NCI-H1436 treated with DMSO at 0.1 percent for 48 hours (cell line): ENCODE measurements around the gene SH3RF1.
"Not testable (repeated sequence)": the region's sequence is repeated elsewhere in the genome, so short reads cannot be mapped to it uniquely, and the experiment has no call there.

Experiments
- DNase-seq: peaks from one replicate; lab custom pipeline; 2025; lab: John Stamatoyannopoulos, UW

SH3RF1 gene

GRCh38 chr4:169200361-169201030, 70.3 kb downstream of the SH3RF1 start:
- DNase-seq, result no peak

GRCh38 chr4:169199184-169199583, 71.6 kb downstream of the SH3RF1 start:
- DNase-seq, result no peak

GRCh38 chr4:169198167-169198566, 72.6 kb downstream of the SH3RF1 start:
- no peak for DNase-seq

GRCh38 chr4:169197206-169197605, 73.5 kb downstream of the SH3RF1 start:
- not testable (repeated sequence) for DNase-seq

- no peak for DNase-seq
Measured at GRCh38 chr4:169195032-169195431, 75.7 kb downstream of the SH3RF1 start.

GRCh38 chr4:169189968-169190367, 80.8 kb downstream of the SH3RF1 start:
- not testable (repeated sequence) for DNase-seq

- DNase-seq, result no peak
Measured at GRCh38 chr4:169189372-169189771, 81.4 kb downstream of the SH3RF1 start.

GRCh38 chr4:169188204-169188603, 82.6 kb downstream of the SH3RF1 start:
- DNase-seq, result no peak

GRCh38 chr4:169185133-169185956, 85.4 kb downstream of the SH3RF1 start:
- no peak for DNase-seq

- no peak for DNase-seq
Measured at GRCh38 chr4:169184686-169185085, 86.1 kb downstream of the SH3RF1 start.

GRCh38 chr4:169184236-169184635, 86.5 kb downstream of the SH3RF1 start:
- DNase-seq, result no peak

- no peak for DNase-seq
Measured at GRCh38 chr4:169183581-169183980, 87.2 kb downstream of the SH3RF1 start.

- no peak for DNase-seq
Measured at GRCh38 chr4:169179609-169180521, 90.9 kb downstream of the SH3RF1 start.

- DNase-seq, result not testable (repeated sequence)
Measured at GRCh38 chr4:169178092-169178491, 92.7 kb downstream of the SH3RF1 start.

GRCh38 chr4:169175476-169175875, 95.3 kb downstream of the SH3RF1 start:
- DNase-seq, result no peak

GRCh38 chr4:169175035-169175434, 95.7 kb downstream of the SH3RF1 start:
- no peak for DNase-seq

GRCh38 chr4:169174247-169174646, 96.5 kb downstream of the SH3RF1 start:
- no peak for DNase-seq

GRCh38 chr4:169167957-169168858, 102.5 kb downstream of the SH3RF1 start:
- no peak for DNase-seq

GRCh38 chr4:169164669-169165415, 105.9 kb downstream of the SH3RF1 start:
- DNase-seq, result no peak

GRCh38 chr4:169163947-169164668, 106.6 kb downstream of the SH3RF1 start:
- no peak for DNase-seq
